Upper lobe of left lung (tissue), 4 donors: ENCODE data around the gene SF3A2.

Experiments used
- CTCF ChIP-seq, 6 experiments: fragments of 450-650 bp in 4 of 6; fragments of 200-600 bp in 2 of 6; sonication (generic) in 2 of 6; IDR thresholded peaks; one replicate each; pipeline ENCODE4 v1.5.1; 2016 to 2019; ENCODE audit warnings: antibody characterized with exemption in 6 of 6
- POLR2A ChIP-seq, 4 donors: fragments of 450-650 bp; IDR thresholded peaks; one replicate each; pipeline ENCODE4 v1.5.1; 2016 to 2017; ENCODE audit warnings: antibody characterized with exemption in 4 of 4, mild to moderate bottlenecking in 2 of 4
- POLR2AphosphoS5 ChIP-seq, 2 donors: sonication (generic); formaldehyde crosslinking; IDR thresholded peaks; one replicate each; pipeline ENCODE4 v1.5.1; 2017; ENCODE audit warnings: antibody characterized with exemption in 2 of 2

GRCh38 chr19:2195914-2196313 lies 40.7 kb upstream of the SF3A2 start:
- TF ChIP-seq CTCF (IDR thresholded peaks at IDR 0.05) (no peak), POLR2AphosphoS5 (IDR thresholded peaks at IDR 0.05) (no peak), POLR2A (IDR thresholded peaks at IDR 0.05) (no peak)
